VCaP (cell line): ENCODE results near the gene XCR1.

Experiments
- H3K27ac ChIP-seq: fragments of 450-650 bp; 2 replicates; pipeline ENCODE4 v1.5.1; 2017
- TF ChIP-seq, protein P1 (sequence below): fragments of 450-650 bp; conservative IDR thresholded peaks from 2 replicates; pipeline ENCODE4 v1.5.1; 2017; ENCODE audit warnings: mild to moderate bottlenecking, moderate library complexity

Gene XCR1

GRCh38 chr3:46027021-46027705 is at the start of gene XCR1:
XCR1 (minus strand) TSS chr3:46027483; CDS start chr3:46021947, 5,536 bp downstream.
- H3K27ac ChIP-seq: no peak within 1 kb of the TSS
- TF ChIP-seq, protein P1, sequence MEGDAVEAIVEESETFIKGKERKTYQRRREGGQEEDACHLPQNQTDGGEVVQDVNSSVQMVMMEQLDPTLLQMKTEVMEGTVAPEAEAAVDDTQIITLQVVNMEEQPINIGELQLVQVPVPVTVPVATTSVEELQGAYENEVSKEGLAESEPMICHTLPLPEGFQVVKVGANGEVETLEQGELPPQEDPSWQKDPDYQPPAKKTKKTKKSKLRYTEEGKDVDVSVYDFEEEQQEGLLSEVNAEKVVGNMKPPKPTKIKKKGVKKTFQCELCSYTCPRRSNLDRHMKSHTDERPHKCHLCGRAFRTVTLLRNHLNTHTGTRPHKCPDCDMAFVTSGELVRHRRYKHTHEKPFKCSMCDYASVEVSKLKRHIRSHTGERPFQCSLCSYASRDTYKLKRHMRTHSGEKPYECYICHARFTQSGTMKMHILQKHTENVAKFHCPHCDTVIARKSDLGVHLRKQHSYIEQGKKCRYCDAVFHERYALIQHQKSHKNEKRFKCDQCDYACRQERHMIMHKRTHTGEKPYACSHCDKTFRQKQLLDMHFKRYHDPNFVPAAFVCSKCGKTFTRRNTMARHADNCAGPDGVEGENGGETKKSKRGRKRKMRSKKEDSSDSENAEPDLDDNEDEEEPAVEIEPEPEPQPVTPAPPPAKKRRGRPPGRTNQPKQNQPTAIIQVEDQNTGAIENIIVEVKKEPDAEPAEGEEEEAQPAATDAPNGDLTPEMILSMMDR: no peak

- no peak overlapping the region for H3K27ac ChIP-seq
- TF ChIP-seq, protein P1: peak; percentile 77
Observed at GRCh38 chr3:46076606-46077005, 49.3 kb upstream of the XCR1 start.

- TF ChIP-seq, protein P1: no peak
- no peak overlapping the region for H3K27ac ChIP-seq
Observed at GRCh38 chr3:46075816-46076215, 48.5 kb upstream of the XCR1 start.

DNA sequence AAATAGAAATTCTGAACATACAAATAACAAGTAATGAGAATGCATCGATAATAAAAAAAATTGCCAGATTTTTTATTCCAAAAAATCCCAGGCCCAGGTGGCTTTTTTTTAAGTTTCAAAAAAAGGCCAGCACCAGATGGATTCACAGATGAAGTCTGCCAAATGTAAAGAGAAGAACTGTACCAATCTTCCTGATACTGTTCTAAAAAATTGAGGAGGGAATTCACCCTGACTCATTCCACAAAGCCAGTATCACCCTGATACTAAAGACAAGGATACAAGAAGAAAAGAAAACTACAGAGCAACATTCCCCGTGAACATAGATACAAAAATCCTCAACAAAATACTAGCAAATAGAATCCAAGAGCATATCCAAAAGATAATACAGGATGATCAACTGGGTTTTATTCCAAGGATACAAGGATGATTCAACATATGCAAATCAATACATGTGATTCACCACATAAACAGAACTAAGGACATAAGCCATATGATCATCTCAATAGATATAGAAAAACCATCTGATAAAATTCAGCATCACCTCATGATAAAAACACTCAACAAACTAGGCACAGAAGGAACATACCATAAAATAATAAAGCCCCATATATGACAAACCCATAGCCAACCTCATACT is 44.1 kb upstream of the XCR1 start:
- TF ChIP-seq, protein P1: no peak
- H3K27ac ChIP-seq: no peak overlapping the region

GRCh38 chr3:46070595-46071093 is 43.4 kb upstream of the XCR1 start:
- H3K27ac ChIP-seq: no peak overlapping the region

DNA sequence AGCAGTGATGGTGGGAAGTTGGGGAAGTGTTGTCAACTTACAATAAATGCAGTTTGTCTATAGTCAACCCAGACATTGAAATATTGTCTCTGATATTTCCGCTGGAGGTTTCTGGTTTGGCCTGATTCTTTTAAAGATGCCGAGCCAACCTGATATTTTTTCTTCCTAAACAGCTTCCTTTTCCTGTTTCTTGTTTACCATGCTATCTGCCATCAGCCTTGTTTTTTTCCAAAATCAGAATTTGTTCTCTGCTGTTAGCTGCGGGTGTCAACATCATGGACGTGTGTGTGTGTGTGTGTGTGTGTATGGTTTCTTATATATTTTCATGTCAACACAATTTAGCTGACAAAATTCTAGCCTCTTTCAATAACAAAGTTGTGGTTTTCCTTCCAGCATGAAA is 41.2 kb upstream of the XCR1 start:
- H3K27ac ChIP-seq: peak overlapping the region; percentile 56
- TF ChIP-seq, protein P1: no peak

More at GRCh38 chr3:46070595-46071093, 43.4 kb upstream of the XCR1 start:
- TF ChIP-seq, protein P1: no peak

DNA sequence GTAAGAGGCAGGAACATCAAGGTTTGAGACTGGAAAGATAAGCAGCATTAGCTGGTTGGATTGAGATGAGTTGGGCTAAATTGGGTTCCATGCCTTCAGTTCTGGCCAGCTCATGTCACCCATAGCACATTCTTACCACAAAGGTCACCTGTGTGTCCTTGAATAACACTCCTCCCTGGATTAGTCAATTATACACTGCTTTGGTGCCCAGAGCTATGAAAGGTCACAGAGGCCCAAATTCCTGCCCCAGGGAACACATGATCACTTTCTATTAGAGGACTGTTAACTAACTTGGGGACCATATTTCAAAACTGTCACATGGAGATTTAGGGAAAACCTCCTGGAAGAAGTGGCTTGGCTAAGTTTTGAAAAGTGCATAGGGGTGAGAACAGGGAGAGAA is 40.1 kb upstream of the XCR1 start:
- TF ChIP-seq, protein P1: no peak
- H3K27ac ChIP-seq: peak overlapping the region; percentile 56; the same call in 1 of the 2 replicates
